GM21390 (cell line): Measurements from ENCODE around the gene MGAT5.

ENCODE experiments used
- ATAC-seq: cut with Tn5 transposase; IDR thresholded peaks from one replicate; pipeline ENCODE4 v1.9.1; 2021; ENCODE audit not compliant: unreplicated experiment

The MGAT5 gene

DNA sequence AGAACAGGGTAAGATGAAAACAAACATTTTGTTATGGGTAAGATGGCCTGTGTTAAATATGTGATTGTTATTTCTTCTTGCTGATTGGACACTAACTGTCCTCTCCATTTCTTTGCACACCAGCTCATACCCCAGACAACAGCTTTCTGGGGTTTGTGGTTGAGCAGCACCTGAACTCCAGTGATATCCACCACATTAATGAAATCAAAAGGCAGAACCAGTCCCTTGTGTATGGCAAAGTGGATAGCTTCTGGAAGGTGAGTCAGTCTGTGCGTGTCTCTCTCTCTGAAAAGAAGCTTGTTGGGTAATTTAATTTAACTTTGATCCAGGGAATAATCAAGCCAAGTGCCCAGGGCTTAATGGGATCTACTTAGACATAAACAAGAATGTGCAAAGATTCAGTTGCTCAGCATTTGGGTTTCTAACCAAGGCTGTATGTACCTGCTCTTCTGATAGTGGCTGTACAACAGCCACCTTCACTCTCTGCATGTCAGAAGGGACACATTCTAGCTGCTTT lies 108.3 kb downstream of the MGAT5 start:
- no peak for ATAC-seq

DNA sequence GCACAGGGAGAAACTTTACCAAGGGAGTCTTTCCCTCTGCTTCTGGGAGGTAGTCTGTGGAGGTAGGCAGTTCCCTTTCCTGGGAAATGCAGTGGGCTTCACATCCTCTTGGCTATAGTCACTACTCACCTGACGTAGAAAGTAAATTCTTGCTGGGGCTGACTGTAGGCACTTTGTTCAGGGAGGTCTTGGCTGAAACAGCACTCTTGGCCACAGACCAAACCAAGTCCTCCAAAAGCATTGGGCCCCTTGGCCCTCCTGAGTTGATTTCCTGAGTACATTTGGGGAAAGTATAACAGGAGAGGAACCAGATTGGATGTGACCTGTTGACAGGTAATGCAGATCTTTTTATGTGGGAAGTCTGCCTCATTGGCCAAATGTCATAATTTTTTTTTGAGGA lies 108.9 kb downstream of the MGAT5 start:
- no peak for ATAC-seq

DNA sequence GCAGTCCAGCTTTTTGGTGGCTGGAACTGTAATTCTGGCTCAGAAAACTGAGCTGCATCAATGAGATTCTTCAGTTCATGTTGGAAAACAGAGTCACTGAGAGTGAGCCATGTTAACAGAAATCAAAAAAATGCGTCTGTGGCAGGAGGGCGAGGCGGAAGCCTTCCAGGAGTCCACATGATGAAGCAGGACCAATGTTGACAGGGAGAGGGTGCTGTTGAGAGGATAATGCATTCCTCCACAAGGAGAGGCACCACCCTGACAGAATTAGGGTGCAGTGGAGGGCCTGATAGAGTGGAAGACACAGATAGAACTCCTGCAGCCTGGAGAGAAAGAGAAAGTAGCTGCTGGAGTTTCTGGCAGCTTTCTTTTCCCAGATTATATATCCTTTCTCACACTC lies 111.5 kb downstream of the MGAT5 start:
- no peak for ATAC-seq

DNA sequence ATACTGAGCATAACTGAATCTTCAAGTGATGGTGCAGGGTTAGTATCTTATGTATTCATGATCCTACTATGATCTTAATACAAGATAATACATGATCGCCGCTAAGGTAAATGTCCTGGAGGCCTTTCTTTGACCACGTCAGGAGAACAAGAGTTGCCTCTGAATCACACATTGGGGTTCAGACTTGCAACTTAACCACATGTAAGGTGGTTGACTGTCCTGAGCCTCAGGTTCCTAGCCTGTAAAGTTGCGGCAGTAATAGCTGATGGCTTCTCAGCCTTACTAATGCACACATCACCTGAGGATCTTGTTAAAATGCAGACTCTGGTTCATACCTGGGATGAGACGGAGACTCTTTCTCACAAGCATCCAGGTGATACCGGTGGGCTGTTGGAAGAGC lies 112.5 kb downstream of the MGAT5 start:
- ATAC-seq = no peak

DNA sequence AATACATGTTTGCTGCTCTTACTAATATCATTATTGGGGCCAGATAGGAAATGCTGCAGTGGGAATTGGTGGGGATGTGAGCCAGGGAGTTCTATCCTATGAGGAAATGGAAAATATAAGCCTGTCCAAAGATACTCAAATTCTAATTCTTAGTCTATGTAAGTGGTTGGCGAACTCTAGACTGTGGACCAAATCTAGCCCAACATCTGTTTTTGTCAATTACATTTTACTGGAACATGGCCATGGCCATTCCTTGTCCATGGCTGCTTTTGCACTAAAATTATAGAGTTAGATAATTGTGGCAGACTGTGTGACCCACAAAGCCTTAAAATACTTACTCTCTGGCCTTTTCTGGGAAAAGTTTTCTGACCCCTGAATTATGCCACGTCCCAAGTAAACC lies 113.3 kb downstream of the MGAT5 start:
- no peak for ATAC-seq

DNA sequence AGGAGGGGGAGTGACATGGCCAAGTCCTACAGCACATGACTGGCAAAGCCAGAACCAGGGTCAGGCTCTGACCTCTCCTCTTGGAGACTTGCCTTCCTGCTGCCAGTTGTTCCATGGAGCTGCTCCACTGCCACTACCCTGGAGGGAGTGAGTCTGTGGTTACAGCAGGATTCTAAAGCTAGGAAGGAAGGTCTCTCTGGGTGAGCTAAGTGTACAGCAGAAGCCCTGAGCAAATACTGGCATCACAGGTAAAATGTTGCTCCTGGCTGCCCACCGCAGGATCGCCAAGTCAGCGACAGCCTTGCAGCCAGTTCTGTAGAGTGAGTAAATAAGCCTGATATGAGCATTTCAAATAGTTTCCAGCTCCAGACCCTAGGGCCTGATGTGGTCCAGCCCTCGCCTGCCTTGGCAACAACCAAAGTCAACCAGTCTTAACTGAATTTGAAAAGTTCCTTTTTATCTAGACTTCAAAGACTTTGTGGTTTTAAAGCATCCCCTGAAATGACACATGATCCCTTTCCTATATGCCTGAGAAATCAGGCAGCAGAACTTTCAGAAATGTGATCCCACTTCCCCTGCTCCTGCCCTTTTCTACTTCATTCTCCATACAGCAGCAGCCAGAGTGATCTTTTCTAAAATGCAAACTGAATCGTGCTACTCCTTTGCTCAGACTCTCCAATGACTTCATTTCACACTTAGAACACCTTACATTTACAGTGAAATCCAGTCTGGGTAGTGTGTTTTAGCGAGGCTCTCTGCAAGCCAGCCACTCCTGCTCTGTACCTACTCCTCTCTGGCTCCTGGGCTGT lies 114.3 kb downstream of the MGAT5 start:
- no peak for ATAC-seq

DNA sequence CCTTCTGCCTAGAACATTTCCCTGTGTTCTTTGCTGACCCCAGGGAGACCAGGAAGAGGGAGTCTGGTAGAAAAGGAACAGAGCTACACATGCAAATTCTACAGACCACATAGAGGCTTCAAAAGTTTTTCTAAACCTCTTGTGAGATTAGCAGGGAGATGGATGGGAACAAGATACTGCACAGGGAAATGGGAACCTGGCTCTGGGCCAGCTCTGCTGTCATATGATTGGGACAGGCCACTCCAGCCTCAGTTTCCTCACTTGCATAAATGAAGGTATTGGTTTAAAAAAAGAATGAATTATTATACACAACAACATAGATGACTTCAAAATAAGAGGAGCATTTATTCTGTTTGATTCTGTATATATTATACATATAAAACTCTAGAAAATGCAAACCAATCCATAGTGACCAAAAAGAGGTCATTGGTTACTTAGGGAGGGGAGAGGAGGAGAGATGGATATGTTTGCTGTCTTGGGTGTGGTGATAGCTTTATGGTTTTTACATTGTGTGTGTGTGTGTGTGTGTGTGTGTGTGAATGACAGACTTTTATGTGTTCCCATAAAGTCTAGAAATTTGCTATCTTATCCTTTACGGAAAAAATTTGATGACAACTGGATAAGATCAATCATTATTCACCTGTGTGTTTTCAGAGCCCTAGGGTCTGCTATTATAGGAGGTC lies 115.5 kb downstream of the MGAT5 start:
- ATAC-seq = no peak

DNA sequence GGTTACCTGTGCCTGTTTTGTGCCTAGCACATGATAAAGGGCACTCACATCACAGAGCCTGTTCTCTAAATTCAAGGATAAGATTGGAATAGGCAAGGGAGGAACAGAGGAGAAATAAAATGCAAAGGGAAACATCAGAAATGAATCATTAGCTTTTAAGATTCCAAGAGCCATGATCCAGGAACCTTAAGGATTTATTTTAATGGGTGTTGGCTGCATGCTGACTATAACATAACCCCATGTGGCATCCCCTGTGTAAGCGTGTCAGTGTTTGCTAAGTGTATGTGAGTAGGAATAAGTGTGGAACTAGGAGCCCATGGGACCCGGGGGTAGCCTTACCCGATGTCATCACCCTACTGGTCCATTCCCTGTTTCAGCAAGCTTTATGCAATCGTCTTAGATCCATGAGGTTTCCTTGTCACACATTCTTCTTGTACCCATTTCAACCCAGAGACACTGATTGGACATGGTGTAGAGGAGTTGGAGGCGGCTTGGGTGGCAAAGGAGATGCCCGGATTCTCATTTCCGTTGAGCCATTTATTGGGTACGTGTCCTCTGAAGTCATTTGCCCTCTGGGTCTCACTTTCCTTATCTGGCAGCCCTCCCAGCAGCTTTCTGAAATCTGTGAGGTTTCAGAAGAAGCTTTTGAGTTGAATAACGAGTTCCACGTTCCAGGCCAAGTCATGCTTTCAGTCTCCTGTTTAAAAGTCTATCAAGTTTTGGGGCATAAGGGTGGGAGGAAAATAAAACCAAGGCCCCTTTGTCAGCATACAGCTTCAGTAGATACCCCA lies 117.0 kb downstream of the MGAT5 start:
- ATAC-seq = no peak

DNA sequence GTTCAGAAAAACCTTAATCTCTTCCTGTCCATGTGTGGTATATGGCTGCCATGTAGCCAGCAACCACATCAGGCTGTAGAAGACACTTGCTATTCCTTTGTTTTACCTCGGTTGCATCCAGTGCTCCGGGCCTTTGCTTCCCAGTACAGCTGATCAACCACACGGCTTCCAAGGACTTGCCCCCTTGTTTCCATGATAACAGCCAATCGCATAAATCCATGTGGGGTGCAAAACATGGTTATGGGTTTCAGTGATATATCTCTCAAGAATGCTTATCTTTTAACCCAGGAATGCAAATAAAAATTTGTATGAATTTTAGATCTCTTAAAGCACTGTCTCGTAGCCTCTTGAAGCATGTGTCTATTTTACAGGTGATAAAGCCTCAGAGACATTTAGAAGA lies 118.3 kb downstream of the MGAT5 start:
- no peak for ATAC-seq

DNA sequence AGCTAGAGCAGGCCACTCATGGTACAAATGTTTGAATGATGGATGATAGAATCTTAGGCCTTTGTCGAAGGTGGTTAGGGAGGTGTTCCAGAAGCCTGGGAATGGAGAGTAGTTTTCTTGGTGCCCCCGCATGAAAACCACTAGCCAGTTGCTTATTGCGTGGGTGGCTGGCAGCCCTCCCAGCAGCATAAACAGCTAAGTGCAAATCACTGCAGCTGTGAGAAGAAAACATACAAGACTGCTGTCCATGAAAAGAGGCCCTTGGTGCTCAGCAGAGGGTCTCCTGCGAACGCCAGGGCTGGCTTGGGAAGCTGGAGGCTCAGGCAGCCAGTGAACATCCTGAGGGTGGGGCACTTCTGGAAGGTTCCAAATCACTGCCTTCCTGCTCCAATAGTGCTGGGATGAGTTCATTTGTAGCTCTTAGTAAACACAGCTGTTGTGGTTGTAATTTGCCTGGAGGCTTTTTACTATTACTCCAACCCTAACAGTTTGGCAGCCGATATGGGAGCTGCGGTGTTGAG lies 118.8 kb downstream of the MGAT5 start:
- no peak for ATAC-seq

DNA sequence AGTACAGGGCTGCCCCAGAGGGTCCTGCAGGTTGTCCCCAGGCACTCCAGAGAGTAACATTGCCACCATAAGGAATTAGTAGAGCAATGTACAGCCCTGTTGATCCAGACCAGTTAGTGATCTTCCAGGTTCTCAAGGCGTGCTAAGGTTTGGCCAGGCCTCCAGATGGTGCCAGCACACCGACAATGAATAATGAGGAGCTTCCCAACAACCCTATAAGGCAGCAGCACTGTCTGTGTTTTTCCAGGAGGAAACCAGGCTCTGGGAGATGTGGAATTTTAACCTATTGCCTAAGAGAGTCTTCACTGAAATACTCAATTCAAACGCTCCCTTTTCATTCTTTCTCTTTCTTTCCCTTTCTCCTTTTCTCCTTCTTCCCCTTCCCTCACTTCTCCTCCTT lies 122.1 kb downstream of the MGAT5 start:
- no peak for ATAC-seq

DNA sequence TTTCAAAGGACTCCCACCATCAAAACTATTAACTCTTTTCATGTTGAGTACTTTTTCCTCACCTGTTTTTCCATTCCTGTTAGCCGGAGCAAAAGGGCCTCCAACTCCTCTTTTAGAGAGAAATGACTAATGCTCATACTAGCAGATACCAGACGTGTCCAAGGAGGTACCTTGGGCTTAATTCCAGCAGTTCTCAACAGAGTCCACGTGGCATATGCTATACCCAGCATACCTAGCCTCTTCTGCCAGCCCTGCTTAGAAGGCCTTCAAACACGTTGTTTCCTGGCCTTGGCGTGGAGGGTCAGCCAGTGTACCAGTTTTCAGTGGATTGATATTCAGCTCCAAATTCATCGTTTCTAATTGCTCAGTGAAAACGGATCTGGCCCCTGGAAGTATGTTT lies 123.9 kb downstream of the MGAT5 start:
- ATAC-seq = no peak

DNA sequence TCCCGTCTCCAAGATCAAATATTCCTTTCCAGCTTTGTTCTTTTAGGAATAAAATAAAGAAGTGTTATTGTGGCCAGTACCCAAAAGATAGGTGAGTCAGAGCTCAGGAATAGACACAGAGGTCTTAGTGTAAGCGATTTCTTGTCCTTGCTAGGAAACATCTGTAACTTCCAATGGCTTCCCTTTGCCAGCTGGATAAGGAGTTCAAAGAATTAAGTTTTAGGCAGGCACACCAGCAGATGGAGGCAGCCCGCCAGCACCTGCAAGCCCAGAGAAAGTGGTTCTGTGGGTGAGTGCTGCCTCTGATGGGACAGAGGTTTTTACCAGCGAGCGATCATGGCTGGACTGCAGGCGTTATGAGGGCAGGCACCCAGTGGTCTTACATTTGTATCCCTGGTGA lies 125.4 kb downstream of the MGAT5 start:
- ATAC-seq = no peak

DNA sequence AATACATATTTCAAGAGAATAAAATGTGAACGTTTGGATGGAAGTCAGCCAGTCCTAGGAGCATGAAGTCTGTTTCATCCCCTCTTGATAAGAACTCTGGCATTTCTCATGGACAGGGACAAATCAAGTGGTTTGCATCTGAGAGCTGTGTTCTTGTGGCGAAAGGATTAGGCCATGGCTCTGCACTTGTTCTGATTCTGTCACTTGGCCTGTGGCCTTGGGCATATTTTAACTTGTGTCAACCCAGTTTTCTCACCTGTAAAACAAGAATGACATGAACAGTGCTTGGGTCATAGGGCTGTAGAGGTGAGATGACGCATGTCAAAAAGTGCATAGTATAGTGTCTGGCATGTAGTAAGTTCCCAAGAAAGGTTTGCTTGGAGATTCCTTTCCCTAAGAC lies 125.8 kb downstream of the MGAT5 start:
- no peak for ATAC-seq

DNA sequence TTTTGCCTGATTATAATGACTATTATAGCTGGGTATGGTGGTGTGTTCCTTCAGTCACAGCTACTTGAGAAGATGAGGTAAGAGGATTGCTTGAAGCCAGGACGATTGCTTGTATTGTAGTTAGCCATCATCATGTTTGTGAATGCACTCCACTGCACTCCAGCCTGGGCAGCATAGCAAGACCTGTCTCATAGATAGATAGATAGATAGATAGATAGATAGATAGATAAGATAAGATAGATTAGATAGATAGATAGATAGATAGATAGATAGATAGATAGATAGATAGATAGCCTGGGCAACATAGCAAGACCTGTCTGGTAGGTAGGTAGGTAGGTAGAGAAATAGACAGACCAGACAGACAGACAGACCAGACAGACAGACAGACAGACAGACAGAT lies 127.3 kb downstream of the MGAT5 start:
- ATAC-seq = no peak

DNA sequence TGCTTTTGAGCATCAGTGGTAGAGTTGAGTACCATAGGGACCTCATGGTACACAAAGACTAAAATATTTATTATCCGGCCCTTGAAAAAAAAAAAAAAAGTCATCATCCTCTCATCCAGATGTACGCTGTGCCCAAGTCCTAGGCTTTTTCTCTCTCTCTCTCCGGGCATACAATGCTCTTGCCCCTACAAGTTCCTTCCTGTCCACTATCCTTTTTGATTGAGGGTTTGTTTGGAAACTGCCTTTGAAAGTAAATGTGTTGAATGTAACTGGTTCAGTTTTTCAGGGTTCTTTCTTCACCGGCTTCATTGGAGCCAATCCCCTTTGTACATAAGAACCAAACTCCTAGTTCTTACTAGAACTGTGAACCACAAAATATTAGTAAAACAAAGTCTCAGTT lies 130.3 kb downstream of the MGAT5 start:
- no peak for ATAC-seq

DNA sequence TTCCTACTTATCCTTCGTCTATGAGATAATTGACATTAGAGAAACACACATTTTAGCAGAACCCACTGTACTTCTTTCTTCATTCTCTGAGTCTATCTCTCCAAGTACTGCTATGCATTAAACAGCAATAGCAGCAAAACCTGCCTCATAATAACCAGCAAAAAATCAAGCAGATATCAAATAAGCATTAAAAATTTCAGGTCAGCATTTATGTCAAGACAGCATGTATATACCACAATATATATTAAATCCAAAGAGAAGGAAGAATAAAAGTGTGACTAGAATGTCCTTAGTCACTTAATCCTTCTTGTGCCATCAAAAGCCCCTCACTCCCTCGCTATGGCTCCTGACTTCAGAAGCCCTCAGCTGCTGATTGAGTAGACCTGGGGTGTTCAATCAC lies 131.3 kb downstream of the MGAT5 start:
- ATAC-seq = no peak

DNA sequence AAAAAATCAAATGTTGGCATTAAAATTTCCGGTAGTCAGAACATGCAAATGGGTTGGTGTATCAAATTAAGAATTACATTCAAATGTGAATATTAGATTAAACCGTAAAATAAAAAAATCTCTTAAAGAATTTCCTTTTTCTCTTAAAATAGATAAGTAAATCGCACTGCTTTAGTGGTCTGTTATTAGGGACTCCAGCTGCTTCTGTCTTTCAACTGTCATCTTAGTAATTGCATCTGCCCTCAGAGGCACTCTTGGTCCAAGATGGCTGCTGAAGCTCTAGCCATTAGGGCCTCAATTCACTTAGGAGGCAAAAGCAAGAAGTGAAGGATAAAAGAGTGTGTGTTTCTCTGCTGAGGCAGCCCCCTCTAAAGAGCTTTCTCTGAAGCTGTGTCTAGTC lies 132.4 kb downstream of the MGAT5 start:
- no peak for ATAC-seq

DNA sequence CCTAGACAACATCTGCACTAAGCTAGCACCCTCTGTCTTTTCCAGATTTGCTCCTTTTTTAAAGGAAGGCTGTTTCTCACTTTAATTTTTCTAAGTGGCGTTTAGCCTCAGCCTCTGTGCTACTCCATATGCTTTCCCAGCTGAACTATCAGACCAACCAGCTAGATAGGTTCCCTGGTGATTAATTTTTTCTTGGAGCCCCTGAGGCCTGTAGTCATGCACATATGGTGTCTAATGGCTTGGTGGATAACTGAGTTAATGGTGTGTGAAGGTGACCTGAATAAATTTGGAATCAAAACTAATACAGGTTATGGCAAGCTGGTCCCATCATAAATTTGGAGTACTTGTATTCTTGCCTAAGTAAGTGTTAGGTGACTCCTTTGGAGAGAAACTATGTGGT lies 135.5 kb downstream of the MGAT5 start:
- no peak for ATAC-seq

DNA sequence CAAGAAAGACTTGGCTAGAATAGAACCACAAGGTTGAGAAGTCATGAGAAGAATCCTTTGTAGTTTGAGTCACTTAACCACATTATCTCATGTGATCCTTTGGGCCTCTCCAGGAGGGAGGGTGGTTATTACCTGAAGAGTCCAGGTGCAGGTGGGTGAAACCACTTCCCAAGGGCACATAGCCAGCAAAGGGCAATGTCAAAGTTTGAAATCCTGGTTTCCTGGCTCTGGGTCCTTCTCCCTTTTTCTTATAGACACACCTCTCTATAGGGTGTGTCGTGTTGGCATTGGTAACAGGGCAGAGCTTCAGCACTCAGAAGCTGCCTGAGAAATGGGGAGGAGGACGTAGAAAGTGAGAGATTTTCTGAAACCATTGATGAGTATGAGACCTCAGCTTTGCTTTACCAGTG lies 137.9 kb downstream of the MGAT5 start:
- peak; percentile 94 for ATAC-seq

DNA sequence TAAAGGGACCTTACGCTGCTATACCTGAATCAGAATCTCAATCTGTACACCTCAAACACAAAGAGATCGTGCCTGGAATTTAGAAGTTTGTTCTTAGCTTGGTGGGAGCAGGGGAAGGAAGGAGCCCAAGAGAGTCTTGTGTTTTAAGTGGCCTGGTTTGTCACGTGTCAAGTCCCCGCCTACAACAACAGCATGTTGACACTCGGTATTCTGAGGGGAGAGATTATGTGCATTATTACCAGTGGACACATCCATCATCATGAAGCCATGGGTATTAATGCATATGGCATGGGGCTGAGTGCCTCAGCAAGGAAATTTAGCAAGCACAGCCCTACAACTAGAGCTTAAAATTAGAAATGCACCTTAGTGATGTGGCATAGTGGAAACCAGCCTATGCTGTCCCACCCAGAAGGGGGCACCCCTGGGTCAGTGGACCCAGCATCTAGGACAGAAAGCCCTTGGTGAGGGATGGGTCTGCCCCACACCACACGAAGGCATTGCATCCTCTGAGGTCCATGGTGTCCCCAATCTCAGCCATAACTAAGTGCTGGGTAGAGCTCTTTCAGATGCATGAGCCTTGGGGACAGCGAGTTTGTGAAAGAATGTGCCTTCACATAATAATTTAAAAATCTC lies 138.7 kb downstream of the MGAT5 start:
- no peak for ATAC-seq
